Esophagus squamous epithelium (tissue), 4 donors: ENCODE measurements around the gene NAP1L4.

Source experiments
- CTCF ChIP-seq, 6 experiments: fragments of 450-650 bp in 4 of 6; fragments of 200-600 bp in 2 of 6; sonication (generic) in 2 of 6; IDR thresholded peaks; one replicate each; pipeline ENCODE4 v1.5.1; 2016 to 2019; ENCODE audit warnings: antibody characterized with exemption in 6 of 6, mild to moderate bottlenecking in 4 of 6, moderate library complexity in 4 of 6
- POLR2A ChIP-seq, 4 donors: fragments of 450-650 bp; IDR thresholded peaks; one replicate each; pipeline ENCODE4 v1.6.1; 2017; ENCODE audit warnings: antibody characterized with exemption in 4 of 4, mild to moderate bottlenecking in 4 of 4, moderate library complexity in 3 of 4

- TF ChIP-seq CTCF (IDR thresholded peaks at IDR 0.05): no peak
- TF ChIP-seq POLR2A (IDR thresholded peaks at IDR 0.05): no peak
These were observed 90.8 kb downstream of the NAP1L4 start for GRCh38 chr11:2901196-2901796.
